ENCODE measurements around the gene PITRM1. TPM values are rescaled to one million over a fixed set of nuclear protein-coding genes. Genes with fewer than 3 reads are reported as not detected.

The PITRM1 gene
- total RNA-seq, 1 experiment from 2014 or later: 40.7 TPM

DNA sequence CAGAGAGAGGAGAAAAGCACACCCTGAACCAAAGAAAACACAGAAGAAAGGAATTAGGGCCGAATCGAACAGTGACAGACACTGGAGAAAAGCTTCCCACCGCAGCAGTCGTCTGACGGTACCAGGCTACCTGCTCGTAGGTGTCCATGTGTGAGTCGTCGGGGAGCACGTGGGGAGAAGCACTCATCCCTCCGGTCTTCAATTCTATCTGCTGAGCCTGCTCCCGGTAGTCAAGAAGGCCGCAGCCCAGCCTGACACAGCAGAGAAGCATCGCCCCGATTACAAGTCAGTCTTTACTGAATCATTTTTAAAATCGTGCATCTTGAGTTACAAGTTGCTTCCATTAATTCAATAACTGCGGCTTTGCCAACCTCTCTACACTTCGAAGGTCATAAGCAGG is 24.5 kb downstream of the PITRM1 start (continued):
- no peak for TF ChIP-seq OVOL2 (CRISPR knock-in tag; IDR thresholded peaks at IDR 0.05; ENCODE audit: borderline replicate concordance)
- TF ChIP-seq, protein P1, sequence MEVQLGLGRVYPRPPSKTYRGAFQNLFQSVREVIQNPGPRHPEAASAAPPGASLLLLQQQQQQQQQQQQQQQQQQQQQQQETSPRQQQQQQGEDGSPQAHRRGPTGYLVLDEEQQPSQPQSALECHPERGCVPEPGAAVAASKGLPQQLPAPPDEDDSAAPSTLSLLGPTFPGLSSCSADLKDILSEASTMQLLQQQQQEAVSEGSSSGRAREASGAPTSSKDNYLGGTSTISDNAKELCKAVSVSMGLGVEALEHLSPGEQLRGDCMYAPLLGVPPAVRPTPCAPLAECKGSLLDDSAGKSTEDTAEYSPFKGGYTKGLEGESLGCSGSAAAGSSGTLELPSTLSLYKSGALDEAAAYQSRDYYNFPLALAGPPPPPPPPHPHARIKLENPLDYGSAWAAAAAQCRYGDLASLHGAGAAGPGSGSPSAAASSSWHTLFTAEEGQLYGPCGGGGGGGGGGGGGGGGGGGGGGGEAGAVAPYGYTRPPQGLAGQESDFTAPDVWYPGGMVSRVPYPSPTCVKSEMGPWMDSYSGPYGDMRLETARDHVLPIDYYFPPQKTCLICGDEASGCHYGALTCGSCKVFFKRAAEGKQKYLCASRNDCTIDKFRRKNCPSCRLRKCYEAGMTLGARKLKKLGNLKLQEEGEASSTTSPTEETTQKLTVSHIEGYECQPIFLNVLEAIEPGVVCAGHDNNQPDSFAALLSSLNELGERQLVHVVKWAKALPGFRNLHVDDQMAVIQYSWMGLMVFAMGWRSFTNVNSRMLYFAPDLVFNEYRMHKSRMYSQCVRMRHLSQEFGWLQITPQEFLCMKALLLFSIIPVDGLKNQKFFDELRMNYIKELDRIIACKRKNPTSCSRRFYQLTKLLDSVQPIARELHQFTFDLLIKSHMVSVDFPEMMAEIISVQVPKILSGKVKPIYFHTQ (CRISPR knock-in tag; IDR thresholded peaks at IDR 0.05): no peak
- no peak for TF ChIP-seq ATF1 (CRISPR knock-in tag; IDR thresholded peaks at IDR 0.05)
- TF ChIP-seq, protein P2, sequence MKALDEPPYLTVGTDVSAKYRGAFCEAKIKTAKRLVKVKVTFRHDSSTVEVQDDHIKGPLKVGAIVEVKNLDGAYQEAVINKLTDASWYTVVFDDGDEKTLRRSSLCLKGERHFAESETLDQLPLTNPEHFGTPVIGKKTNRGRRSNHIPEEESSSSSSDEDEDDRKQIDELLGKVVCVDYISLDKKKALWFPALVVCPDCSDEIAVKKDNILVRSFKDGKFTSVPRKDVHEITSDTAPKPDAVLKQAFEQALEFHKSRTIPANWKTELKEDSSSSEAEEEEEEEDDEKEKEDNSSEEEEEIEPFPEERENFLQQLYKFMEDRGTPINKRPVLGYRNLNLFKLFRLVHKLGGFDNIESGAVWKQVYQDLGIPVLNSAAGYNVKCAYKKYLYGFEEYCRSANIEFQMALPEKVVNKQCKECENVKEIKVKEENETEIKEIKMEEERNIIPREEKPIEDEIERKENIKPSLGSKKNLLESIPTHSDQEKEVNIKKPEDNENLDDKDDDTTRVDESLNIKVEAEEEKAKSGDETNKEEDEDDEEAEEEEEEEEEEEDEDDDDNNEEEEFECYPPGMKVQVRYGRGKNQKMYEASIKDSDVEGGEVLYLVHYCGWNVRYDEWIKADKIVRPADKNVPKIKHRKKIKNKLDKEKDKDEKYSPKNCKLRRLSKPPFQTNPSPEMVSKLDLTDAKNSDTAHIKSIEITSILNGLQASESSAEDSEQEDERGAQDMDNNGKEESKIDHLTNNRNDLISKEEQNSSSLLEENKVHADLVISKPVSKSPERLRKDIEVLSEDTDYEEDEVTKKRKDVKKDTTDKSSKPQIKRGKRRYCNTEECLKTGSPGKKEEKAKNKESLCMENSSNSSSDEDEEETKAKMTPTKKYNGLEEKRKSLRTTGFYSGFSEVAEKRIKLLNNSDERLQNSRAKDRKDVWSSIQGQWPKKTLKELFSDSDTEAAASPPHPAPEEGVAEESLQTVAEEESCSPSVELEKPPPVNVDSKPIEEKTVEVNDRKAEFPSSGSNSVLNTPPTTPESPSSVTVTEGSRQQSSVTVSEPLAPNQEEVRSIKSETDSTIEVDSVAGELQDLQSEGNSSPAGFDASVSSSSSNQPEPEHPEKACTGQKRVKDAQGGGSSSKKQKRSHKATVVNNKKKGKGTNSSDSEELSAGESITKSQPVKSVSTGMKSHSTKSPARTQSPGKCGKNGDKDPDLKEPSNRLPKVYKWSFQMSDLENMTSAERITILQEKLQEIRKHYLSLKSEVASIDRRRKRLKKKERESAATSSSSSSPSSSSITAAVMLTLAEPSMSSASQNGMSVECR (CRISPR knock-in tag; IDR thresholded peaks at IDR 0.05; ENCODE audit: borderline replicate concordance): no peak
- TF ChIP-seq FOXJ3 (CRISPR knock-in tag; IDR thresholded peaks at IDR 0.05; ENCODE audit: borderline replicate concordance): no peak
- TF ChIP-seq, protein P3, sequence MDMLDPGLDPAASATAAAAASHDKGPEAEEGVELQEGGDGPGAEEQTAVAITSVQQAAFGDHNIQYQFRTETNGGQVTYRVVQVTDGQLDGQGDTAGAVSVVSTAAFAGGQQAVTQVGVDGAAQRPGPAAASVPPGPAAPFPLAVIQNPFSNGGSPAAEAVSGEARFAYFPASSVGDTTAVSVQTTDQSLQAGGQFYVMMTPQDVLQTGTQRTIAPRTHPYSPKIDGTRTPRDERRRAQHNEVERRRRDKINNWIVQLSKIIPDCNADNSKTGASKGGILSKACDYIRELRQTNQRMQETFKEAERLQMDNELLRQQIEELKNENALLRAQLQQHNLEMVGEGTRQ (CRISPR knock-in tag; IDR thresholded peaks at IDR 0.05): no peak
- TF ChIP-seq, protein P4, sequence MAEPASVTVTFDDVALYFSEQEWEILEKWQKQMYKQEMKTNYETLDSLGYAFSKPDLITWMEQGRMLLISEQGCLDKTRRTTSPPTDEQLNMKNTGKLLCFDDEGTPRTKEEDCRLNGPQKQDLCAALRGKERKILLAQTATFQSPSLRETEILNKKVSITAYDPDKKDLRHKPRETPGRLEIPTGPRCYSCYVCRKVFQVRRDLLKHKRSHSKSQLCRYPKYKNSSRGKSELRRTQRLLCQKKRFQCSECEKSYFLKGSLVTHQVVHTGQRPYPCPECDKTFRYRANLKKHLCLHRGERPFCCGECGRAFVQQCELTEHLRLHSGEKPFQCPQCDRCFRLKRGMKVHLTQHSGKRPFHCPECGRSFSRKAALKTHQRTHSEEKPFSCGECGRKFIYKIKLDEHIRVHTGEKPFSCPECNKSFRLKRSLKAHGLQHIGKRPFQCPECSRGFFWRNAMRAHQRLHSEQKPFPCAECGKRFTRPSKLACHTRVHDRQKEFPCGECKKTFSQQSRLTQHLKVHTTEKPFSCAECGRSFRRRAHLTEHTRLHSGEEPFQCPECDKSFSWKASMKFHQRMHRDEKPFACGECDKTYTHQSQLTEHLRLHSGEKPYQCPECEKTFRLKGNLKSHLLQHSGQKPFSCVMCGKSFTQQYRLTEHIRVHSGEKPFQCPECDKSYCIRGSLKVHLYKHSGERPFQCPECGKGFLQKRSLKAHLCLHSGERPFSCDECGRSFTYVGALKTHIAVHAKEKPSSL (CRISPR knock-in tag; conservative IDR thresholded peaks at IDR 0.05): no peak

DNA sequence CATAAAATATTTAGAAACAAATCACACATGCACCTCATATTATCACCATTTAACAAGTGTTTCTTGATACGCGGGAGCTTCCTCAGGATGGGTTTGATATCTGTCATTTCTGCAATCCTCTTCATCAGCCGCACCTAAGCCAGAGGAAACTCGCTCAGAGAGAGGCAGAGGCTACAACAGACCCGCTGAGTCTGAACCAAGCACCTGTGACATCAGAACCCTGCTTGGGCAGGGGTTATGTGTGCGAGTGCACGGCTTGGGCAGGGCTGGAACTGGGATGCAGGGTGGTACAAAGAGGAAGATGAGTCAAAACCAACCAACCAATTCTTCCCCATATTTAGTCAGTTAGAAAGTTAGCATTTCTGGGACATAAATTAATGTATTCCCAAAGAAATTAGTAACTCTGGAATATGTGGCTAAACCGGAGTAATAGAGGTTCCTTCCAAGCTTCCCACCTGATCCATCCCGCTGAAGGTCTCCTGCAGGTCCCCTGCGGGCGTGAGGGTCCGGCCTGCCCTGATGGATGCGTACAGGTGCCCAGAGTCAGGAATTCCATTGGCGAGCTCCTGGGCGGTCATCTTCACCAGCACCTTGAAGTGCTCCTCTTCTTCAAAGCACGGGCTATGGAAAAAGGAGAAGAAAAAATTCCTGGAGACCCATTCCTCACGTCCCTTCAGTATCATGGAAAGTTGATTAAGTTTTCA is 25.3 kb downstream of the PITRM1 start:
- ATAC-seq: no peak
- H3K27ac Mint-ChIP-seq: no peak overlapping the region
- no peaks in the 10 kb centered on the region for H3K27me3 Mint-ChIP-seq (ENCODE audit: low read depth)
- CTCF ChIA-PET: no interaction called here
- POLR2A ChIA-PET: no interaction called here
- H3K36me3 Mint-ChIP-seq: peaks cover 41% of the 10 kb centered on the region
- H3K9me3 Mint-ChIP-seq: no peaks in the 10 kb centered on the region
- H3K4me3 Mint-ChIP-seq: no peak overlapping the region
- no peaks in the 10 kb centered on the region for H3K4me1 Mint-ChIP-seq
- DNase-seq (ENCODE audit: low spot score): no peak
- TF ChIP-seq RELA (CRISPR knock-in tag; IDR thresholded peaks at IDR 0.05; ENCODE audit: borderline replicate concordance) (no peak), FOXP1 (CRISPR knock-in tag; IDR thresholded peaks at IDR 0.05; ENCODE audit: borderline replicate concordance) (no peak), TEAD4 (CRISPR knock-in tag; IDR thresholded peaks at IDR 0.05) (no peak), PRRX2 (CRISPR knock-in tag; IDR thresholded peaks at IDR 0.05) (no peak), TCF7 (CRISPR knock-in tag; IDR thresholded peaks at IDR 0.05; ENCODE audit: low read depth) (no peak), OVOL2 (CRISPR knock-in tag; IDR thresholded peaks at IDR 0.05; ENCODE audit: borderline replicate concordance) (no peak), IRF2 (CRISPR knock-in tag; IDR thresholded peaks at IDR 0.05; ENCODE audit: borderline replicate concordance, low read depth) (no peak), EMX1 (CRISPR knock-in tag; IDR thresholded peaks at IDR 0.05) (no peak)
- TF ChIP-seq, protein P5, sequence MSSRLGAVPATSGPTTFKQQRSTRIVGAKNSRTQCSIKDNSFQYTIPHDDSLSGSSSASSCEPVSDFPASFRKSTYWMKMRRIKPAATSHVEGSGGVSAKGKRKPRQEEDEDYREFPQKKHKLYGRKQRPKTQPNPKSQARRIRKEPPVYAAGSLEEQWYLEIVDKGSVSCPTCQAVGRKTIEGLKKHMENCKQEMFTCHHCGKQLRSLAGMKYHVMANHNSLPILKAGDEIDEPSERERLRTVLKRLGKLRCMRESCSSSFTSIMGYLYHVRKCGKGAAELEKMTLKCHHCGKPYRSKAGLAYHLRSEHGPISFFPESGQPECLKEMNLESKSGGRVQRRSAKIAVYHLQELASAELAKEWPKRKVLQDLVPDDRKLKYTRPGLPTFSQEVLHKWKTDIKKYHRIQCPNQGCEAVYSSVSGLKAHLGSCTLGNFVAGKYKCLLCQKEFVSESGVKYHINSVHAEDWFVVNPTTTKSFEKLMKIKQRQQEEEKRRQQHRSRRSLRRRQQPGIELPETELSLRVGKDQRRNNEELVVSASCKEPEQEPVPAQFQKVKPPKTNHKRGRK (CRISPR knock-in tag; IDR thresholded peaks at IDR 0.05; ENCODE audit: borderline replicate concordance): no peak
- TF ChIP-seq, protein P6, sequence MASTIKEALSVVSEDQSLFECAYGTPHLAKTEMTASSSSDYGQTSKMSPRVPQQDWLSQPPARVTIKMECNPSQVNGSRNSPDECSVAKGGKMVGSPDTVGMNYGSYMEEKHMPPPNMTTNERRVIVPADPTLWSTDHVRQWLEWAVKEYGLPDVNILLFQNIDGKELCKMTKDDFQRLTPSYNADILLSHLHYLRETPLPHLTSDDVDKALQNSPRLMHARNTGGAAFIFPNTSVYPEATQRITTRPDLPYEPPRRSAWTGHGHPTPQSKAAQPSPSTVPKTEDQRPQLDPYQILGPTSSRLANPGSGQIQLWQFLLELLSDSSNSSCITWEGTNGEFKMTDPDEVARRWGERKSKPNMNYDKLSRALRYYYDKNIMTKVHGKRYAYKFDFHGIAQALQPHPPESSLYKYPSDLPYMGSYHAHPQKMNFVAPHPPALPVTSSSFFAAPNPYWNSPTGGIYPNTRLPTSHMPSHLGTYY (CRISPR knock-in tag; IDR thresholded peaks at IDR 0.05): no peak
